PC-3 (cell line): ENCODE results near the gene C11orf71.

ENCODE experiments used
- EZH2 ChIP-seq: fragments of 300-600 bp; sonication (generic); IDR thresholded peaks from one replicate; pipeline ENCODE4 v1.6.1; 2017; ENCODE audit warnings: antibody characterized with exemption, mild to moderate bottlenecking, low read length; ENCODE audit not compliant: unreplicated experiment
- EZH2phosphoT487 ChIP-seq: fragments of 300-600 bp; sonication (generic); IDR thresholded peaks from 2 replicates; pipeline ENCODE4 v1.6.1; 2018; ENCODE audit warnings: mild to moderate bottlenecking, antibody characterized with exemption, low read length, borderline replicate concordance
- TF ChIP-seq, protein P1 (sequence below): fragments of 300-600 bp; sonication (generic); conservative IDR thresholded peaks from 2 replicates; pipeline ENCODE4 v1.5.1; 2017; ENCODE audit warnings: antibody characterized with exemption, low read depth, mild to moderate bottlenecking, low read length

DNA sequence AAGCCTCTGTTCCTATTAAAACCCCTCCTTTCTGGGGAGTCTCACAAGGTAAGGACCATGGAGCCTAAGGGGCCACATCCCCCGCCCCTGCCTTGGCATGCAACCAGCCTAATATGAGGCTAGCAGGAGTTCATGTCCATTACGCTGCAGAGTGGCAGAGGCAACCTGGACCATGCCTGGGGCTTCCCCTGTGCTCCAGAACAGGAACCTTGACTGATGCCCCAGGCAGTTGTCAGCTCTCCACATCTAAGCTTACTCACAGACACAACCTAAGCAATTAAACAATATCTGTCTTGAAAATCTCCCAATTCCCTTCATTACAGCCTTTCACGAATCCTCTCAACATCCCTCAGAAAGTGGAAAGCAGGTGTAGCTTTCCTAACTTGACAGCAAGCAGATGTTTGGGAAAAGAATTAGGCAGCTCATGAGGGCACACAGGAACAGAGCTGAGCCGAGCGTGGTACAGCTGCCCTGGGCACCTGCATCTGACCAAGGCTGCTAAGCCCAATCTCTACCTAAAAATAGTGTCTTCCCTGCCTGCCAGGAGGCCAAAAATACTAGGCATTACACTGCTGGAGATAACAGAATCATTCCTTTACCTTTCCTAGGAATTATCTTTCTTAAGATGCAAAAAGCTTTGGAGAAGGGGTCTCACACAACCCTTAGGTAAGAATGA is 20.8 kb downstream of the C11orf71 start:
- TF ChIP-seq, protein P1, sequence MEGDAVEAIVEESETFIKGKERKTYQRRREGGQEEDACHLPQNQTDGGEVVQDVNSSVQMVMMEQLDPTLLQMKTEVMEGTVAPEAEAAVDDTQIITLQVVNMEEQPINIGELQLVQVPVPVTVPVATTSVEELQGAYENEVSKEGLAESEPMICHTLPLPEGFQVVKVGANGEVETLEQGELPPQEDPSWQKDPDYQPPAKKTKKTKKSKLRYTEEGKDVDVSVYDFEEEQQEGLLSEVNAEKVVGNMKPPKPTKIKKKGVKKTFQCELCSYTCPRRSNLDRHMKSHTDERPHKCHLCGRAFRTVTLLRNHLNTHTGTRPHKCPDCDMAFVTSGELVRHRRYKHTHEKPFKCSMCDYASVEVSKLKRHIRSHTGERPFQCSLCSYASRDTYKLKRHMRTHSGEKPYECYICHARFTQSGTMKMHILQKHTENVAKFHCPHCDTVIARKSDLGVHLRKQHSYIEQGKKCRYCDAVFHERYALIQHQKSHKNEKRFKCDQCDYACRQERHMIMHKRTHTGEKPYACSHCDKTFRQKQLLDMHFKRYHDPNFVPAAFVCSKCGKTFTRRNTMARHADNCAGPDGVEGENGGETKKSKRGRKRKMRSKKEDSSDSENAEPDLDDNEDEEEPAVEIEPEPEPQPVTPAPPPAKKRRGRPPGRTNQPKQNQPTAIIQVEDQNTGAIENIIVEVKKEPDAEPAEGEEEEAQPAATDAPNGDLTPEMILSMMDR: no peak
- TF ChIP-seq EZH2 (no peak), EZH2phosphoT487 (no peak)
